Measurements from ENCODE around the gene CD80.
"Not testable (repeated sequence)": the region's sequence is repeated elsewhere in the genome, so short reads cannot be mapped to it uniquely, and the experiment has no call there.

CD80 gene, protein sequence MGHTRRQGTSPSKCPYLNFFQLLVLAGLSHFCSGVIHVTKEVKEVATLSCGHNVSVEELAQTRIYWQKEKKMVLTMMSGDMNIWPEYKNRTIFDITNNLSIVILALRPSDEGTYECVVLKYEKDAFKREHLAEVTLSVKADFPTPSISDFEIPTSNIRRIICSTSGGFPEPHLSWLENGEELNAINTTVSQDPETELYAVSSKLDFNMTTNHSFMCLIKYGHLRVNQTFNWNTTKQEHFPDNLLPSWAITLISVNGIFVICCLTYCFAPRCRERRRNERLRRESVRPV

DNA sequence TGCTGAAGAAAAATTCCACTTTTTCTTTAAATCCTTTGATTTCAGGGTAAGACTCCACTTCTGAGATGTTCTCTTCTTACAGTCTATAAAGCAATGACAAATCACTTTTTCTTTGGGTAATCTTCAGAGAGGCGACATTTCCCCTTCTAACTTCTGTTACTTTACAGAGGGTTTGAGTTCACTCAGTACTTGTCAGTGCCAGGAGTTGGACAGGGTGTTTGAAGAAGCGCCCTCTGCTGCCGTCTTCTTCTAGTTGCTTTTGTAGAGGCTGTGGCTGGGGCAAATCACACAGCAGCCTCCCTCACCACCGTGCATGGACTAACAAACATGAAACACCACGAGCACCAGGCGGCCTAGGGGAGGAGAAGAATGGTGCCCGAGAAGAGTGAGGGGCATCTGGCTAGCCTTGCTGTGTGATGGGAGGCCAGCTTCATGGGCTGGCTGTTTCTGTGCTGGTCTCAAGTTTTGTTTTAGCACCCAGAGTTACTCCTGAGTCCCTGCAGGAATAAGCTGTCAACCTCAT lies at the start of gene CD80:
Gene CD80 (minus strand): TSS at position 174 of the 523 bp plus-strand sequence. CDS start 1,886 bp downstream, outside the sequence.
- in situ Hi-C loops (cut with MboI; ENCODE audit: low sequenced_read_pairs): no loop called here

DNA sequence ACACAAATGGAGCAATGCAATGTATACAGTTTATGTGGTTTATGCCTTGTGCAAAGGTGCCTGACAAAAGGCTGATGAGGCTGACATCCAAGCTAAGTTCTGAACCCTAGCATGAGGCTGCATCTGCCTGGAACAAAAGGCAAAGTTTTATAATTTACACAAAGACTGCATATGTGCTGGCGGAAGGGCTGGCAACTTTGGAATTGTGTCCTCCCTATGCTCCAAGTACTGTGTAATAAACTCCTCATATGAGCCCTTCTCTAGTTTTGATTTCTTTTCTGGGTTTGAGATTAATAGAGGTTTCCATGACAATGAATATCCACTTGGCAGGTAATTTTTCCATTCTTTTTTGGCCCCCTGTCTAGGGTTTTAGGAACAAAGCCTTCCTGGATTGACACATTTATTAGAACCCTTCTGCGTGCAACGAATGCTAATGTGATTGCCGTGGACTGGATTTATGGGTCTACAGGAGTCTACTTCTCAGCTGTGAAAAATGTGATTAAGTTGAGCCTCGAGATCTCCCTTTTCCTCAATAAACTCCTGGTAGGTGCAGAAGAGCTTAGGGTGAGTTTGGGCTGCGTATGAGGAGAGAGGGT lies 49.1 kb upstream of the CD80 start:
- in situ Hi-C loops (cut with MboI; ENCODE audit: low sequenced_read_pairs): no loop called here

DNA sequence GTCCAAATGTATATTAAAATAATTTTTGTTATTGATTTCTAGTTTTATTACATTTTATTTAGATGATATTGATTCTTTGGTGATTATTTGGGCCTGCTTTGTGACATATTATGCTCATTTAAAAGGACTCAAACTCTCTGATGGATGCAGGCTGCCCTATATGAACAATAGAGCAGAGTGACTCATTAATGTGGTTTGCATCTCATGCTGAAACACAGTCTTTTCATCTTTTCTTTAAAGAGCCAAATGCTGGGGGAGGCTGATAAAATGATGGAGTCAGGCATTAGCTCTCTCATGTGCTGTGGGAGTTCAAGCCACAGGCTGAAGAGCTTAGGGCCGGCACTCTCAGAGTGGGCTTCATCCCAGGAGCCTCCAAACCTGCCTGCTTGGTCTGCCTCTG lies 45.5 kb upstream of the CD80 start:
- in situ Hi-C loops (cut with MboI; ENCODE audit: low sequenced_read_pairs): no loop called here

DNA sequence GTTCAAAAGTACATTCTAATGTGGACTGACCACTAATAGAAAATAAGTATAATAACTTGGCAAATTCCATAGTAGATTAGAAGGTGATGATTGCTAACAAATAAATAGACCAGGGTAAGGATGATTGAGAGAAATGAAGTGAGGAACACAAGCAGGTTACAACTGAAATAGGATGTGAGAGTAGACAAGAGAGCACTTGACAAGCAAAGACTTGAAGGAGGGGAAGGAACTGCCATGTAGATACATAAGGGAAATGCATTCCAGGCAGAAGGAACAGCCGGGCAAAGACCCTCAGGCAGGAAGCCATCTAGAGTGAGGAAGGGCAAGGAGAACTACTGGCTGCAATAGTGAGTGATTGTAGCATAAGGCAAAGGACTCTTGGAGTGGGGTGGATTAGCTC lies 43.3 kb upstream of the CD80 start:
- in situ Hi-C loops (cut with MboI; ENCODE audit: low sequenced_read_pairs): no loop called here

- in situ Hi-C loops (cut with MboI; ENCODE audit: low sequenced_read_pairs): no loop called here
These were observed 41.7 kb upstream of the CD80 start for GRCh38 chr3:119601154-119601553.

GRCh38 chr3:119600732-119601131 lies 41.3 kb upstream of the CD80 start:
- in situ Hi-C loops (cut with MboI; ENCODE audit: low sequenced_read_pairs): no loop called here

GRCh38 chr3:119599558-119600174 lies 40.3 kb upstream of the CD80 start:
- in situ Hi-C loops (cut with MboI; ENCODE audit: low sequenced_read_pairs): no loop called here

DNA sequence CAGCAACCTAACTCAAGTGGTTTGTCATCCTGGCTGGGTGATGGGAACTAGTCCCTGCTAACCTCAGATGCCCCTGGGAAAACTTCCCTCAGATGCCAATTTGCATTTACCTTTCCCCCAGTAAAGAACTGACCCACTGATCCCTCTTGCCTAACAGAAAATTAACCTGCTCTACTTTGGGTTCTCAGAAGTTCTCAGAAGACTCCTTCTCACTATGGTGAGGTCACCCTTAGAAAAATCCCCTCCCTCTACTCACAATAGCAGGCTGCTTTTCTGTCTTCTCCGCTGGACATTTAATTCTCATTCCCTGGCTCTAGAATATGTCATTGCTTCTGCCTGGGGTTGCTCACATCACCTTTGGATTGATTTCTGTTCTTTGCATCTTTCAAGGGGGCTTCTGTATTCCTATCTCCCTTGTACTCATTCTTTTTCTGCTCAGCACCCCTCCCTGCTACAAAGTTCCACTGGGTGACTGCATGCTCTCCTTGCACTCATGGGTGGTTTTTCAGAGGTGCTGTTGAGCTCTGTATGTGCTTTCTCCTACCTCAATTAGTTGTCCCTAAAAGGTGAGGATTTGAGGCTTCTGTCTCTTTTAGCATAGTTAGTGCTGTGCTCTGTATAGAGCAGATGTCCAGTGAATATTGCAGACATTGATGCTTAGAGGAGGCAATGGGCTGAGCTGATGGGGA lies 39.1 kb upstream of the CD80 start:
- in situ Hi-C loops (cut with MboI; ENCODE audit: low sequenced_read_pairs): no loop called here

DNA sequence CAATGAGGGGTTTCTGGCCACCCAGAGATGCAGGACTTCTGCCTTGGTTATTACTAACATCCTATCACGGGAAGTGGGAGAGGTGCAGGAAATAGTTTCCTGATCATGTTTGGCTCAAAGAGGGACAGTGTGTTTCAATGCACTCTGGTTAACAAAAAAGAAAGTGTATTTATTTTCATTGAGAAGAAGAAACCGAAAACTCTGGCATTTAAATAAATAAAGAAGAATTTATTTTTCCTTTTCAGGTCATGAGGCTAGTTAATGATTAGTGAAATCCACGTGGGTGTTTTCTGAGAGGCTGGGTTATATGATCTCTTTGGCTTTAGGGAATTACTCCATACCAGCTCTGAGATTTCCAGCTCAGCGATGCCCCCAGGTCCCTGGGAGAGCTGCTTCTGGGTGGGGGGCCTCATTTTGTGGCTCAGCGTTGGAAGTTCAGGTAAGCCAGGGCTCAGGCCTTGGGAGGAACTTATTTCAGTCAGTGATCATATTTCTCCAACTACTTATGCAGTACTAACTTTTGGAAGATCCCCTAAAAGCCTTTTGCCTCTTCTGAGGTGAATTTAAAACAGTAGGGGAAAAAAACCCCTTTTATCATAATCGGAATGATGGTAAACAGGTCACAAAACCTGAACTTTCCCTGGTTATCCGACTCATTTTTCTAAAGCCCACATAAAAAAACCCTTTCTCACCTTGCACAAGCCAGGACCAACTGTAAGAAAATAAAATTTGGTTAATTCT lies 38.3 kb upstream of the CD80 start, which contains the start of gene PLA1A:
Gene PLA1A (plus strand): TSS at position 338 of the 741 bp plus-strand sequence. CDS start 29 bp downstream, at position 367.
- in situ Hi-C loops (cut with MboI; ENCODE audit: low sequenced_read_pairs): no loop called here

DNA sequence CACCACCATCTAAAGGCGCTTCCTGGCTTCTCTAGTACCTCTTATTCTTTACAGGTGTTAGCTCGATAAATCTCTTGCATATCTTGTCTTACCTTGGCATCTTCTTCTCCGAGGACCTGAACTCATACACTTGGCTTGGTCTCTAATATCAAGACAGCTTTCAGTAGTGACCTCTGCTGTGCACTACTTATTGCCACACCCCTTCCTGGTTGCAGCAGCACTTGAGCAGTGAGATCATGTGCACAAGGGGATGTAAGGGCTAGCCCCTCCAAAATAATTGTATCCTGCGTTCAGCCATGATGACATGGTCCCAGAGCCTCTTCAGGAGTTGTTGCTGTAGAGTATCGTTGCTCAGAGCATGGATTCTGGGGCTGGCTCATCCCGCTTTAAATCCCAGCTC lies 37.0 kb upstream of the CD80 start:
- in situ Hi-C loops (cut with MboI; ENCODE audit: low sequenced_read_pairs): no loop called here

- in situ Hi-C loops (cut with MboI; ENCODE audit: low sequenced_read_pairs): no loop called here
These were observed 36.4 kb upstream of the CD80 start for GRCh38 chr3:119595639-119596334.

- in situ Hi-C loops (cut with MboI; ENCODE audit: low sequenced_read_pairs): not testable (repeated sequence)
These were observed 35.5 kb upstream of the CD80 start for GRCh38 chr3:119594929-119595328.

- in situ Hi-C loops (cut with MboI; ENCODE audit: low sequenced_read_pairs): no loop called here
These were observed 34.7 kb upstream of the CD80 start for GRCh38 chr3:119594066-119594465.

- in situ Hi-C loops (cut with MboI; ENCODE audit: low sequenced_read_pairs): no loop called here
These were observed 33.4 kb upstream of the CD80 start for GRCh38 chr3:119592861-119593260.

- in situ Hi-C loops (cut with MboI; ENCODE audit: low sequenced_read_pairs): no loop called here
These were observed 31.3 kb upstream of the CD80 start for GRCh38 chr3:119590706-119591105.

DNA sequence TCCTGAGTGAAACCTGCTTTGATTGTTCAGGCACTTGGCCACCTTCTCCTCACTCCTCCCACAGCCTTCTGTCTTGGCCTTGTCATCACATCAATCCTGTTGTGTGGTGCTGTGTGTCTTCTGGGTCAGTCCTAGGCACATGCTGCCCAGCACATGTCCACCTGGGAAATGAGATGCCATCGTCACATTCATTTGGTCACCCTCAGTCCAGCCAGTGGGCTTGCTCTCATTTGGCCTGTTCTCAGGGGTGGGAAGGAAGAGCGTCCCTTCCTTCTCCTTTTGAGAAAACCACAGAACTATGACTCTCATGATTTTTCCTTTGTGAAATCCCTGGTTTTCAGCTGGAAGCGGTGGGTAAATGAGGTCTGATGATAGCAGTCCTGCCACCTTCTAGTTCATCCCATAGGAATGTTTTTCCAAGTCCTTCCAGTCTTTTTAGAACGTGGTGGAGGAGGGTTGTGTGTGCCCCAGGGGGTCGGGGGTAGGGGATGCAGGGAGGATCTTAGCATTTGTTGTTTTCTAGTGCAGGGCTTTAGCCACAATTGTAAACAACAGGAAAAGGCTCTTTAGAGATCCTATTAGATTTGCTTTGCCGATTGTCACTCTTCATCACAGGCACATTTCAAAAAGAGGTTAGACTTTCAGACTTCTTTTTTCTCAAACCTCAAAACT lies 29.8 kb upstream of the CD80 start:
- in situ Hi-C loops (cut with MboI; ENCODE audit: low sequenced_read_pairs): no loop called here

- in situ Hi-C loops (cut with MboI; ENCODE audit: low sequenced_read_pairs): no loop called here
These were observed 28.7 kb upstream of the CD80 start for GRCh38 chr3:119588112-119588511.

GRCh38 chr3:119586733-119587172 lies 27.3 kb upstream of the CD80 start:
- in situ Hi-C loops (cut with MboI; ENCODE audit: low sequenced_read_pairs): no loop called here

GRCh38 chr3:119585856-119586570 lies 26.6 kb upstream of the CD80 start:
- in situ Hi-C loops (cut with MboI; ENCODE audit: low sequenced_read_pairs): no loop called here
